Measurements from ENCODE around the gene RHBDL1.

The RHBDL1 gene

DNA sequence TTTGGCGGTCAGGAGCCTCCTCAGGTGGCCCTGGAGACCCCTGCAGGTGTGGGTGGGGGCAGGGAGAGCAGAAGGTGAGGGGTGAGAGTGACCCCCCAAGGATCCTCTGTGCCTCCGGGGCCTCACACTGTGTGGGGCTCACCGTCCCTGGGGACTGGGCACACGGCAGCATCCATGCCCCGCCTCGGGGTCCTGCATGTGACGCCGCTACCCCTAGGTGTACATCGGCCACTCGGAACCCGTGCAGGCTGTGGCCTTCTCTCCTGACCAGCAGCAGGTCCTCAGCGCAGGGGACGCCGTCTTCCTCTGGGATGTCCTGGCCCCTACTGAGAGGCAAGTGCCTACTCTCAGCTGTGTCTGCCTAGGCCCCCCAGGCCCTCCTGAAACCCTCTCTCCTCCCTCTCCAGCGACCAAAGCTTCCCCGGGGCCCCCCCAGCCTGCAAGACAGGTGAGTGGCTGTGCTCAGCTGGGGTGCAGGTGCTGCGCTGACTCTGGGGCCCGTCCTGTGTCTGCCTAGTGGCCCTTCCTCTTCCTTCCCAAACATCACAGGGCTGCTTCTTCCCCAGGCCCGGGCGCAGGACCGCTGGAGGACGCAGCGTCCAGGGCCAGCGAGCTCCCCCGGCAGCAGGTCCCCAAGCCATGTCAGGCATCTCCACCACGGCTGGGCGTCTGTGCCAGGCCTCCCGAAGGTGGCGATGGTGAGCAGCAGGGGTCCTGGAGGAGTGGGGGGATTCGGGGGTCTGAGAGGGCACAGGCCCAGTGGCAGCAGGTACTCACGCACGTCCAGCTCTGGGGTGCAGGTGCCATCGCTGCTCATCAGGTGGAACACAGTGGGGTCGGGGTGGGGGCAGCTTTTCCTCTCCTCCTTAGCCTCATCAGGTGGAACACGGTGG, 16.5 kb upstream of the RHBDL1 start:
- no peak for DNase-seq

GRCh38 chr16:659618-660017, 15.9 kb upstream of the RHBDL1 start:
- DNase-seq, result no peak

DNA sequence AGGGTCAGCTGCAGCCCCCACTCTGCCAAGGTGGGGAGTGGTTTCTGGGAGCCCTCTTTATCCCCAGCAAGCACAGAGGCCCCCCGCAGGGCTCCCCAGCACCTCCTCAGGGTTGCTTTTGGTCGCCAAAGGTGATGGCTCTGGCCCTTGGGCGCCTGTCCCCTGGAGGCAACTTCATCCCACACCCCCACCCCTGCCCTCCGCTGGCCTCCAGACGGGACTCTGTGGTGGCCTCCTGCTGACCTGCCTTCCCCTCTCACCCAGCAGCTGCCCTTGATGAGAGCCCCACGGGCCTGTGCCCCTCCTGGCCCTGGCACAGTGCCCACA, 15.4 kb upstream of the RHBDL1 start:
- DNase-seq, result no peak

DNA sequence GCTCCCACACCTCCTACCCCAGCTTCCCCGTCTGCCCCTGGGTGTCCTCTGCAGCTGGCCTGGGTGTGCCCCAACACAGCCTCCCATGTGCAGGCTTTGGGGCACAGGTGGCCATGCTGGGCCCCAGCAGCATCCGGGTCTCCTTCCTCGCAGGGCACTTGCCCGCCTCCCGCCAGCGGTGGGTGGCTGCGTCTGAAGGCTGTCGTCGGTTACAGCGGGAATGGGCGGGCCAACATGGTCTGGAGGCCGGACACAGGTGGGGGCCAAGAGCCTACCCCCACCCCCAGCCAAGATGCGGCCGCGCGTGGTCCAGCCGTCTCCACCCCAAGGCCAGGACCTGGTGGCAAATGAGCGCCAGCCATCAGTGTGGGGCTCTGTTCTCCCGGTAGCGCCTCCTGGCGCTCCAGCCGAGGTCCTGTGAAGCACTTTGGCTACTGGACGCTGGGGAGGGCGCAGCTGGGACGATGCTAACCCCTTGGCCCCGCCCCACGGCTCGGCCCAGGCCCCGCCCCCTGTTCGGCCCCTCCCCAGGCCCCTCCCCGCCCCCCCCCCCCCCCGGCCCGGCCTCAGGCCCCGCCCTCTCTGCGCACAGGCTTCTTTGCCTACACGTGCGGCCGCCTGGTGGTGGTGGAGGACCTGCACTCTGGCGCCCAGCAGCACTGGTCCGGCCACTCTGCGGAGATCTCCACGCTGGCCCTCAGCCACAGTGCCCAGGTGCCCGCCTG, 14.8 kb upstream of the RHBDL1 start:
- DNase-seq, result no peak

DNA sequence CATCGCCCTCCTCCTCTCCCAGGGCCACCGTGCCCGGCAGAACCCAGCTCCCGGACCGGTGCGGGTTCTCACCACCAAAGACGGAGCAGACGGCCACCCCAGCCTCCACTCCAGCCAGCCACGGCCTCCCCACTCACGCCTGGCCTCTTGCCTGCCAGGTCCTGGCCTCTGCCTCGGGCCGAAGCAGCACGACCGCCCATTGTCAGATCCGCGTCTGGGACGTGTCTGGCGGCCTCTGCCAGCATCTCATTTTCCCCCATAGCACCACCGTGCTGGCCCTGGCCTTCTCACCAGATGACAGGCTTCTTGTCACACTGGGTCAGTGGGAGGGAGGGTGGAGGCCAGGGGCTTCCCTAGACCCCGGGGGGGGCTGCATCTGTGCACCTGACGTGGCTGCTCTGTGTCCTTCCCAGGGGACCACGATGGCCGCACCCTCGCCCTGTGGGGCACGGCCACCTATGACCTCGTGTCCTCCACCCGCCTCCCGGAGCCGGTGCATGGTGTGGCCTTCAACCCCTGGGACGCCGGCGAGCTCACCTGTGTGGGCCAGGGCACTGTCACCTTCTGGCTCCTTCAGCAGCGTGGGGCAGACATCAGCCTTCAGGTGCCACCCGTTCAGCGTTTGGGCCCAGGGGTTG, 14.2 kb upstream of the RHBDL1 start:
- no peak for DNase-seq

- DNase-seq, result no peak
Measured at GRCh38 chr16:662095-662494, 13.4 kb upstream of the RHBDL1 start.

DNA sequence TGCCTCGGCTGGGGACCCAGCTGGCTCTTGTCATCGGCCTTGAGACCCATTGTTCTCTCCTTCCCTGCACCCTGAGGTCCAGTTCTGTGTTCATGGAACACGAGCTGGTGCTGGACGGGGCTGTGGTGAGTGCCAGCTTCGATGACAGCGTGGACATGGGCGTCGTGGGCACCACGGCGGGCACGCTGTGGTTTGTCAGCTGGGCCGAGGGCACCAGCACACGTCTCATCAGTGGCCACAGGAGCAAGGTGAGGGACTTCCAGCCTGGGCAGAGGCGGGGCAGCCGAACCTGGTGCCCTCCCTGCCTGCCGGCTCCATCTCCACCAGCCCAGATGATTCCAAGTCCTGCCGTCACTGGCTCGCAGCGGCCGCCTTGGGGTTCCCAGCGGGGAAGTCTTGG, 12.9 kb upstream of the RHBDL1 start:
- DNase-seq, result no peak

DNA sequence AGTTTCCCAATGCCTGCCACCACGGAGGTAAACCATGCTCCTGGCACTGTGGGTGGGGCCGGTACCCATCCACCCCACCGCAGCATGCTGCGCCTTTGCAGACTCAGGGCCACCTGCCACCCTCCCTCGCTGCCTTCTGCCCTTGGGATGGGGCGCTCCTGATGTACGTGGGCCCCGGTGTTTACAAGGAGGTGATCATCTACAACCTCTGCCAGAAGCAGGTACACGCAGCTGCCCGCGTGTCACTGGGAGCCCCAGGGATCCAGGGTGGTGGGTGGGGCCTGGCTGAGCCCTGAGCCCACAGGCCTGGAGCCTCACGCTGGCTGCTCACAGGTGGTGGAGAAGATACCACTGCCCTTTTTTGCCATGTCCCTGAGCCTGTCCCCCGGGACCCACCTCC, 8.9 kb upstream of the RHBDL1 start:
- DNase-seq, result no peak

DNA sequence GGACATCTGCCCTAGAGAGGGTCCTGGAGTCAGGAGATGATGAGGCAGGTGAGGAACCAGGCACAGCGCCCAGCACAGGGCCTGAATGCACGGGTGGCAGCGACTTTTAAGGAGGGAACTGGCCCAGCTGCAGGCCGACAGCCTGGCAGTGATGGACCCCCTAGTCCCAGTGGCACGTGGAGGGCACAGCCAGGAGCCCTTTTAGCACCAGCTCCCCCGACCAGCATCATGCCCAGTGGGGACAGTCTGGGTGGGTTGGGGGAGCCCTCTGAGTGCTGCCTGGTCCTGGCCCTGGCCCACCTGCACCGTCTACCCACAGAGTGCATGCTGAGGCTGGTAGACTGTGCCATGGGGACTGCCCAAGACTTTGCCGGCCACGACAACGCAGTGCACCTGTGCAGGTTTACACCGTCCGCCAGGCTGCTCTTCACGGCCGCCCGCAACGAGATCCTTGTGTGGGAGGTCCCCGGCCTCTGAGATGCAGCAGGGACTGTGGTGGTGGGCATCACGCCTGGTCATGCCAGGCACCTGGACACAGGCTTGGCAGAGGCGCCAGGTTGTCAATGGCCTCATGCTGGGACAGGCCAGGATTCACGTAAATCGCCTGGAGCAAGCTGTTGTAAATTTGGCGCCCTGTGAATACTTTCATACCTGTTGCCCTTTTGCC, 8.2 kb upstream of the RHBDL1 start:
- DNase-seq, result no peak

GRCh38 chr16:667780-668518, 7.5 kb upstream of the RHBDL1 start, which contains the start of gene RHOT2:
Gene RHOT2 (plus strand): TSS chr16:668132. CDS start chr16:668200, 68 bp downstream.
- DNase-seq, result peak; percentile 10

DNA sequence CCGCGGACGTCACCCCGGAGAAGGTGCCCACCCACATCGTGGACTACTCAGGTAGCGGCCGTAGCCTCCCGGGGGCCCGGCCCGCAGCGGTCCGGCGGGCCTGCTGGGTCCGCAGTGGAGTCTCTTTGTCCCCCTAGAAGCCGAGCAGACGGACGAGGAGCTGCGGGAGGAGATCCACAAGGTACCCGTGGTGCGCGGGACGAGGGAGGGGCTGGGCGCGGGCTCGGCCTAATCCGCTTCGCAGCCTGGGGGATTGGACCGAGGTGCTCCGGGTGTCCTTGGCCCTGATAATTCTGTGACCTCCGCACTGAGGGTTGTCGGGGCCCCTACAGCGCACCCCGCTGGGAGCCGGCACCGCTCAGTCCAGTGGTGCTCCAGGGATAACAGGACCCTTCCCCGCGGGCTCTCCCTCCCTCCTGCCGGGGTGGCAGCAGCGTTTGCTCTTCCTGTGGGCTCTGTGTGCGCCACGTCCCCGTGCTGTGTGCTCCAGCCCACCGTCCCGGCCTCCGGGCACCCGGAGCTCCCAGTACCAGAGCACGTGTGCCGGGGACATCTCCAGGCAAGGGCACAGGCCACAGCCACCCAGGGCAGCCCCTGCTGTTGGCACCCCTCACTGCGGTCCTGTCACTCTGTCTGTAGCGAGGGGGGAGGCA, 6.8 kb upstream of the RHBDL1 start:
- DNase-seq, result no peak

- no peak for DNase-seq
Measured at GRCh38 chr16:669666-670065, 5.8 kb upstream of the RHBDL1 start.

DNA sequence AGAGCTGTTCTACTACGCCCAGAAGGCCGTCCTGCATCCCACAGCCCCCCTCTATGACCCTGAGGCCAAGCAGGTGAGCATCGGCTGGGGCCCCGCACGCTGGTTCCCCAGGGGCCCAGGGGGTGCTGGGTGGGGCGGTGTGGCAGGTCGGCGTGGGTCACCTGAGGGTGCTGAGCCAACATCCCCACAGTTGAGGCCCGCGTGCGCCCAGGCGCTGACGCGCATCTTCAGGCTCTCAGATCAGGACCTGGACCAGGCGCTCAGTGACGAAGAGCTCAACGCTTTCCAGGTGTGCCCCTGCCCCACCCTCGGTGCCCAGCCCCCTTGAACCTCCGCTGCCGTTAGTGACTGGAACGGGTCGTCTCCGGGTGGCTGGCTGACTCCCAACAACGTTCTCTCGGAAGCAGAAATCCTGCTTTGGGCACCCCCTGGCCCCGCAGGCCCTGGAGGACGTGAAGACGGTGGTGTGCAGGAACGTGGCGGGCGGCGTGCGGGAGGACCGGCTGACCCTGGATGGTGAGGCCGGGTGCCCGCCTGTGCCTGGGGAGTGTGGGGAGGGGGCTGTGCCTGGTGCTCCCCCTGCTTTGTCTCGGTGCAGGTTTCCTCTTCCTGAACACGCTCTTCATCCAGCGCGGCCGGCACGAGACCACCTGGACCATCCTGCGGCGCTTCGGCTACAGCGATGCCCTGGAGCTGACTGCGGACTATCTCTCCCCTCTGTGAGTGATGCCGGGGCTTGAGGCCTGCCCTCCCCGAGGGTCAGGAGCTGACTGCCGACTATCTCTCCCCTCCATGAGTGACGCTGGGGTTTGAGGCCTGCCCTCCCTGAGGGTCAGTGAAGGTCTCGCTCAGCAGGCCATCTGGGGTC, 4.8 kb upstream of the RHBDL1 start:
- no peak for DNase-seq

DNA sequence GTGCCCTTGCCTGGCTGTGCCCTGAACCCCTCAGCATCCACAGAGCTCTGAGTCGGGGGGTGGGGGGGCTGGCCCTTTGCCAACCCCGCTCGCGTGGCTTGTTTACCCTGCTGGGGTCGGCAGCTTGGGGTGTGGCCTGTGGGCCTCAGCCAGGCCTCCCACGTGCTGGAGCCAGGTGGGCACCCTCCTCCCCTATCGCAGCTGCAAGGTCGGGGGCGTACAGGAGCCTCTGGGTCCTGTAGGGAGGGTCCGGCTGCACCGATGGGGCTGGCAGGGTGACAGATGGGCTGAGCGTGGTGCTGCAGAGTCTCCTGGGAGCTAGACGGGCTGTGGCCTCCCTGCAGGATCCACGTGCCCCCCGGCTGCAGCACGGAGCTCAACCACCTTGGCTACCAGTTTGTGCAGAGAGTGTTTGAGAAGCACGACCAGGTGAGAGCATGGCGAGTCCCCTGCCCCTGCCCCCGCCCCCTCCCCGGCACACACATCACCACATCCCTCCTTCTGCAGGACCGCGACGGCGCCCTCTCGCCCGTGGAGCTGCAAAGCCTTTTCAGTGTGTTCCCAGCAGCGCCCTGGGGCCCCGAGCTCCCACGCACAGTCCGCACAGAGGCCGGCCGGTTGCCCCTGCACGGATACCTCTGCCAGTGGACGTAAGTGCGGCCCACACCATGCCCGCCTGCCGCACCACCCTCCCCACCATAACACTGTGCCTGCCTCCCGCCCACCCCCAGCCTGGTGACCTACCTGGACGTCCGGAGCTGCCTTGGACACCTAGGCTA, 3.9 kb upstream of the RHBDL1 start:
- DNase-seq, result no peak

DNA sequence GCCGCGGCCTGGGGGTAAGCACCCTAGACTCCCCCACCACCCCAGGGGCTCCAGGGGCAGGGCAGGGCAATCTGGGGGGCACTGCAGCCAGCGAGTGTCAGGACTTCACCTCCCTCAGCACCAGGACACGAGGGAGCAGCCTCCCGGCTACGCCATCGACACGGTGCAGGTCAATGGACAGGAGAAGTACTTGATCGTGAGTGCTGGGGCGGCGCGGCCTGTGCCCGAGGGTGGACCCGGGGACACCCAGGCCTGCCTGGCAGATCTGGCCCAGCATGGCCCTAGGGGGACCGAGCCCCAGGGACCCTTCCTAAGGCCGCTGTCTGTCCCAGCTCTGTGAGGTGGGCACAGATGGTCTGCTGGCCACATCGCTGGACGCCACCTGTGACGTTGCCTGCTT, 3.1 kb upstream of the RHBDL1 start:
- DNase-seq, result no peak

GRCh38 chr16:672851-673250, 2.6 kb upstream of the RHBDL1 start:
- DNase-seq, result no peak

DNA sequence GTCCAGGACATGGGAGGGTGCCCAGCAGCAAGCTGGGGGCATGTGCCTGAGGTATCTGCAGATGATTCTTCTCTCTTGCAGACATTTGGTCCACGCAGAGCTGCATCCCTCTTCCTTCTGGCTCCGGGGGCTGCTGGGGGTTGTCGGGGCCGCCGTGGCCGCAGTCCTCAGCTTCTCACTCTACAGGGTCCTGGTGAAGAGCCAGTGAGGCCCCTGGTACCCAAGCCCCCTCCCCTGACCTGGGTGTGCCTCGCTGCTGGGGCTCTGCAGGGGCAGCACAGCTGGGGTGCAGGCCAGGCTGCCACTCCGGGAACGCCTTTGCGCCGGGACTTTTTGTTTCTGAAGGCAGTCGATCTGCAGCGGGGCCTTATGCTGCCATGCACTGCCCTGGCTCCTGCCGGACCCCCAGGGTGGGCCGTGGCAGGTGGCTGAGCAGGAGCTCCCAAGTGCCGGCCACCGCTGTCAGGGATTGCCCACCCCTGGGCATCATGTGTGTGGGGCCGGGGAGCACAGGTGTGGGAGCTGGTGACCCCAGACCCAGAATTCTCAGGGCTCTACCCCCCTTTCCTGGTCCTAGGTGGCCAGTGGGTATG, 2.0 kb upstream of the RHBDL1 start:
- DNase-seq, result no peak

GRCh38 chr16:674214-674881, 1.1 kb upstream of the RHBDL1 start:
- DNase-seq, result no peak

- DNase-seq, result no peak
Measured at GRCh38 chr16:675884-676564, 553 bp downstream of the RHBDL1 start.
